WTC11 (cell line): ENCODE results near the gene NUAK1. TPM values are rescaled to one million over a fixed set of nuclear protein-coding genes. Genes with fewer than 3 reads are reported as not detected.

Experiments used
- ATAC-seq: fragments of 200-7000 bp; cut with Tn5 transposase; 2 replicates; pipeline ENCODE4 v1.10.0; 2021; ENCODE audit warnings: mild to moderate bottlenecking, moderate library complexity
- CTCF ChIA-PET: fragments of 300-600 bp; sonication (Branson Sonifier 250); formaldehyde crosslinking; loops from one replicate; lab custom pipeline; 2021; ENCODE audit warnings: antibody characterized with exemption; lab: Charles Lee
- POLR2A ChIA-PET: fragments of 350-600 bp; sonication (Branson Sonifier 250); formaldehyde crosslinking; loops from one replicate; lab custom pipeline; 2021; ENCODE audit warnings: antibody characterized with exemption; lab: Charles Lee
- DNase-seq: peaks from one replicate; pipeline ENCODE4 v3.0.0; 2021; ENCODE audit warnings: low spot score
- H3K27ac Mint-ChIP-seq: 2 replicates; pipeline ENCODE4 v1.8.0; 2021; ENCODE audit warnings: mixed read lengths
- H3K27me3 Mint-ChIP-seq: 2 replicates; pipeline ENCODE4 v1.8.0; 2021; ENCODE audit warnings: low read depth, mild to moderate bottlenecking, moderate library complexity, mixed read lengths
- H3K36me3 Mint-ChIP-seq: 2 replicates; pipeline ENCODE4 v1.8.0; 2021; ENCODE audit warnings: mixed read lengths
- H3K4me1 Mint-ChIP-seq: 2 replicates; pipeline ENCODE4 v1.8.0; 2022; ENCODE audit warnings: mixed read lengths
- H3K4me3 Mint-ChIP-seq: 2 replicates; pipeline ENCODE4 v1.8.0; 2021; ENCODE audit warnings: mild to moderate bottlenecking, moderate library complexity, mixed read lengths
- H3K9me3 Mint-ChIP-seq: 2 replicates; pipeline ENCODE4 v1.8.0; 2021; ENCODE audit warnings: mixed read lengths
- ESRRA ChIP-seq: sonication (generic); formaldehyde crosslinking; IDR thresholded peaks from 2 replicates; pipeline ENCODE4 v1.8.1; 2022; ENCODE audit warnings: mild to moderate bottlenecking, missing genetic modification reagents, borderline replicate concordance
- ETV6 ChIP-seq: sonication (generic); formaldehyde crosslinking; IDR thresholded peaks from 2 replicates; pipeline ENCODE4 v1.8.1; 2022; ENCODE audit warnings: mild to moderate bottlenecking, missing genetic modification reagents
- FOXK1 ChIP-seq: sonication (generic); formaldehyde crosslinking; IDR thresholded peaks from 2 replicates; pipeline ENCODE4 v1.8.0; 2022; ENCODE audit warnings: mild to moderate bottlenecking, moderate library complexity, missing genetic modification reagents
- FOXP1 ChIP-seq: sonication (generic); formaldehyde crosslinking; IDR thresholded peaks from 2 replicates; pipeline ENCODE4 v1.8.0; 2022; ENCODE audit warnings: missing genetic modification reagents, mild to moderate bottlenecking, moderate library complexity, borderline replicate concordance
- GRHL2 ChIP-seq: fragments of 250-450 bp; sonication (Bioruptor Pico); IDR thresholded peaks from 2 replicates; pipeline ENCODE4 v1.8.0; 2022; ENCODE audit warnings: mild to moderate bottlenecking, moderate library complexity; ENCODE audit not compliant: insufficient replicate concordance, severe bottlenecking
- GTF2I ChIP-seq: fragments of 250-450 bp; sonication (Bioruptor Pico); conservative IDR thresholded peaks from 2 replicates; pipeline ENCODE4 v1.4.0; 2021; ENCODE audit warnings: mild to moderate bottlenecking
- HMGA2 ChIP-seq: fragments of 250-450 bp; sonication (Bioruptor Pico); IDR thresholded peaks from 2 replicates; pipeline ENCODE4 v1.4.0; 2021; ENCODE audit warnings: mild to moderate bottlenecking, moderate library complexity
- MYBL2 ChIP-seq: sonication (generic); formaldehyde crosslinking; IDR thresholded peaks from 2 replicates; pipeline ENCODE4 v1.8.1; 2023; ENCODE audit warnings: mild to moderate bottlenecking, moderate library complexity, missing genetic modification reagents
- NR1H2 ChIP-seq: sonication (generic); formaldehyde crosslinking; IDR thresholded peaks from 2 replicates; pipeline ENCODE4 v1.9.0; 2021; ENCODE audit warnings: mild to moderate bottlenecking, moderate library complexity, missing genetic modification reagents
- NR3C1 ChIP-seq: sonication (generic); formaldehyde crosslinking; conservative IDR thresholded peaks from 2 replicates; pipeline ENCODE4 v1.8.1; 2023; ENCODE audit warnings: low read depth, mild to moderate bottlenecking, missing genetic modification reagents
- RELA ChIP-seq: sonication (generic); formaldehyde crosslinking; IDR thresholded peaks from 2 replicates; pipeline ENCODE4 v1.8.1; 2022; ENCODE audit warnings: missing genetic modification reagents, mild to moderate bottlenecking, borderline replicate concordance
- RORB ChIP-seq: fragments of 250-450 bp; sonication (Bioruptor Pico); IDR thresholded peaks from 2 replicates; pipeline ENCODE4 v1.9.0; 2021; ENCODE audit warnings: mild to moderate bottlenecking
- ZNF121 ChIP-seq: sonication (generic); formaldehyde crosslinking; IDR thresholded peaks from 2 replicates; pipeline ENCODE4 v1.8.0; 2023; ENCODE audit warnings: missing genetic modification reagents
- ZNF138 ChIP-seq: sonication (generic); formaldehyde crosslinking; conservative IDR thresholded peaks from 2 replicates; pipeline ENCODE4 v1.8.1; 2022; ENCODE audit warnings: mild to moderate bottlenecking, moderate library complexity, missing genetic modification reagents
- ZNF416 ChIP-seq: fragments of 250-450 bp; sonication (Bioruptor Pico); IDR thresholded peaks from 2 replicates; pipeline ENCODE4 v1.9.0; 2021; ENCODE audit warnings: mild to moderate bottlenecking, inconsistent platforms
- total RNA-seq: library from RNA; stranded (reverse); gene quantifications from 3 replicates; pipeline ENCODE4 v1.2.3, GENCODE V29; 2021
- TF ChIP-seq, protein P1 (sequence below): sonication (generic); formaldehyde crosslinking; IDR thresholded peaks from 2 replicates; pipeline ENCODE4 v1.8.0; 2022; ENCODE audit warnings: mild to moderate bottlenecking, missing genetic modification reagents
- TF ChIP-seq, protein P2 (sequence below): fragments of 200-600 bp; IDR thresholded peaks from 2 replicates; pipeline ENCODE4 v1.8.0; 2022; ENCODE audit warnings: antibody characterized with exemption
- TF ChIP-seq, protein P3 (sequence below): sonication (generic); formaldehyde crosslinking; IDR thresholded peaks from 2 replicates; pipeline ENCODE4 v1.8.1; 2022; ENCODE audit warnings: mild to moderate bottlenecking, moderate library complexity, missing genetic modification reagents
- TF ChIP-seq, protein P4 (sequence below): sonication (generic); formaldehyde crosslinking; IDR thresholded peaks from 2 replicates; pipeline ENCODE4 v1.8.1; 2023; ENCODE audit warnings: mild to moderate bottlenecking, missing genetic modification reagents, moderate library complexity

Gene NUAK1
- total RNA-seq, 1 experiment from 2014 or later = 15.9 TPM

DNA sequence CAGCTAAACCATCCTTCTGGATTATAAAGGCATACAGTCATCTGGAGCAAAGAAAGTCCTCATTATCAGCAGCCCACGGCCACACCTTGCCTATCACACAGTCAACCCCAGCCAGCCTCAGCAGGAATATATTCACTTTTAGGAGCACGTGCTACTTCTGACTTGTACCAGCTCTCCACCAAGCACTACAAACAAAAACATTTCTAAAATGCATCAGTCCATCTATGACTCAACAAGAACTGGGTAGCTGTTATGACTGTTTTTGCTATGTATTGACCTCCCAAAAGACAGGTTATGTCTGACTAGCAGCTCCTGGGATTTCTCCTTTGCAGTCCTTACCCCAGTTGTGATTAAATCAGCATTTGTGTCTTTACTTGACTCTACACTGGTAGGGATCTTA, 31.2 kb downstream of the NUAK1 start:
- TF ChIP-seq NR1H2 (CRISPR knock-in tag) (no peak), RELA (no peak)
- peak overlapping the region; percentile 90 for H3K27ac Mint-ChIP-seq
- no peak for ATAC-seq
- POLR2A ChIA-PET = interaction anchor here (1.1 to 2.9 kb wide), 2 partner anchors 10 to 31 kb away, joined by 3 to 16 read pairs; partner anchors contain the start of gene NUAK1
- CTCF ChIA-PET = interaction anchor here (0.8 to 1.6 kb wide), 7 partner anchors 11 to 175 kb away, joined by 3 to 5 read pairs (median 3); no protein-coding TSS in a partner anchor
- no peaks in the 10 kb centered on the region; the same call in 1 of the 2 replicates for H3K27me3 Mint-ChIP-seq
- peaks cover 66% of the 10 kb centered on the region for H3K4me1 Mint-ChIP-seq
- peaks cover 17% of the 10 kb centered on the region for H3K36me3 Mint-ChIP-seq
- H3K9me3 Mint-ChIP-seq = no peaks in the 10 kb centered on the region
- DNase-seq = no peak
- no peak overlapping the region for H3K4me3 Mint-ChIP-seq

DNA sequence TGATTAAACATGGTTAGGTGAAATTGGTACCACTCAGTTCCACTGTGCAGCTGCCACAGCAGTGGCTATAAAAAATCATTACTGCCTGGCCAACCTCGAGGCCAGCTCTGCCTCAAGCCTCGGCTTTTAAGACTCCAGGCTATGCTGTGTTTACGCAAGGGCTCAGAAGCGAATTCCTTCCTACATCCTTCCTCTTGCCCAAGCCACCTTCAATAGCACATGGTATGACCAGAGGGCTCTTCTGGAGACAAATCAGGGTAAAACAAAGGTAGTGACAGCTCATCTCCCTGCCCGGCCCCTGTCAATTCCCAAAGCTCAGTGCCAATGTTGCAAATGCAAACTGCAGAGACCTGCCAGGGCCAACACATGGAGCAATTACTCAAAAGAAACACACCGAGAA, 31.9 kb downstream of the NUAK1 start:
- CTCF ChIA-PET = interaction anchor here (0.8 to 1.6 kb wide), 5 partner anchors 11 to 176 kb away, joined by 3 to 4 read pairs (median 3); no protein-coding TSS in a partner anchor
- H3K9me3 Mint-ChIP-seq = no peaks in the 10 kb centered on the region
- H3K4me1 Mint-ChIP-seq = peaks cover 60% of the 10 kb centered on the region
- no peaks in the 10 kb centered on the region for H3K27me3 Mint-ChIP-seq
- no peak for DNase-seq
- POLR2A ChIA-PET = interaction anchor here (1.1 to 2.9 kb wide), 2 partner anchors 11 to 32 kb away, joined by 3 to 16 read pairs; partner anchors contain the start of gene NUAK1
- peak; percentile 33 for ATAC-seq
- TF ChIP-seq FOXK1 = 0 out of 2 replicates have a peak, but pooled peaks have one; percentile 28
- TF ChIP-seq NR3C1 = no peak
- no peak for TF ChIP-seq HMGA2 (CRISPR knock-in tag)
- TF ChIP-seq, protein P1, sequence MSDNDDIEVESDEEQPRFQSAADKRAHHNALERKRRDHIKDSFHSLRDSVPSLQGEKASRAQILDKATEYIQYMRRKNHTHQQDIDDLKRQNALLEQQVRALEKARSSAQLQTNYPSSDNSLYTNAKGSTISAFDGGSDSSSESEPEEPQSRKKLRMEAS (CRISPR knock-in tag) = no peak; the same call in 1 of the 2 replicates
- no peak for TF ChIP-seq MYBL2 (CRISPR knock-in tag)
- TF ChIP-seq, protein P2, sequence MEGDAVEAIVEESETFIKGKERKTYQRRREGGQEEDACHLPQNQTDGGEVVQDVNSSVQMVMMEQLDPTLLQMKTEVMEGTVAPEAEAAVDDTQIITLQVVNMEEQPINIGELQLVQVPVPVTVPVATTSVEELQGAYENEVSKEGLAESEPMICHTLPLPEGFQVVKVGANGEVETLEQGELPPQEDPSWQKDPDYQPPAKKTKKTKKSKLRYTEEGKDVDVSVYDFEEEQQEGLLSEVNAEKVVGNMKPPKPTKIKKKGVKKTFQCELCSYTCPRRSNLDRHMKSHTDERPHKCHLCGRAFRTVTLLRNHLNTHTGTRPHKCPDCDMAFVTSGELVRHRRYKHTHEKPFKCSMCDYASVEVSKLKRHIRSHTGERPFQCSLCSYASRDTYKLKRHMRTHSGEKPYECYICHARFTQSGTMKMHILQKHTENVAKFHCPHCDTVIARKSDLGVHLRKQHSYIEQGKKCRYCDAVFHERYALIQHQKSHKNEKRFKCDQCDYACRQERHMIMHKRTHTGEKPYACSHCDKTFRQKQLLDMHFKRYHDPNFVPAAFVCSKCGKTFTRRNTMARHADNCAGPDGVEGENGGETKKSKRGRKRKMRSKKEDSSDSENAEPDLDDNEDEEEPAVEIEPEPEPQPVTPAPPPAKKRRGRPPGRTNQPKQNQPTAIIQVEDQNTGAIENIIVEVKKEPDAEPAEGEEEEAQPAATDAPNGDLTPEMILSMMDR = no peak
- TF ChIP-seq ZNF121 (CRISPR knock-in tag) = no peak
- no peak for TF ChIP-seq FOXP1 (CRISPR knock-in tag)
- H3K36me3 Mint-ChIP-seq = peaks cover 17% of the 10 kb centered on the region
- H3K27ac Mint-ChIP-seq = peak overlapping the region; percentile 90
- no peak overlapping the region for H3K4me3 Mint-ChIP-seq

DNA sequence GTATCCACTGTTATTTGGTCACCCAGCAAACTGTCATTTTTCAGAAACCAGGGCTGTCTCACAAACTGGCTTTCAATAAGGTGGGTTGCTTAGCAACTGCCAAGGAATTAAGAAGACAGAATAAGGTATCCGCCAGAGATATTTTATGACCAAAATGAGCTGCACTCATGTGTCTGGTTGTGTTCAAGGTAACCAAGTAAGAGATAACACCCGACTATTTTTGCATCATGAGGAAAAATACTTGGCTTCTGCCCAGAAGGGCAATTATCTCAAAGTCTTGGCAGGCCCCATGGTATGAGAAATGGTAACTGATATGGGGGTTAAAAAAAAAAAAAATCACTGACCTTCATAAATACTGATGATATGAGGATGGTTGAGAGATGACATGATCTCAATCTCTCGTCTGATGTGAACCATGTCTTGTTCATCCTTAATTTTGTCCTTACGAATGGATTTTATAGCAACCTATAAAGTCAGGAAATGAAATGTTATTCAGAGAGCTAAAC, 32.6 kb downstream of the NUAK1 start:
- CTCF ChIA-PET = interaction anchor here (1.6 kb wide), 1 partner anchor 22 kb away, joined by 4 read pairs; no protein-coding TSS in a partner anchor
- ATAC-seq (no peak), DNase-seq (no peak)
- no peak overlapping the region for H3K4me3 Mint-ChIP-seq
- H3K27me3 Mint-ChIP-seq = no peaks in the 10 kb centered on the region
- peaks cover 20% of the 10 kb centered on the region for H3K36me3 Mint-ChIP-seq
- H3K9me3 Mint-ChIP-seq = no peaks in the 10 kb centered on the region
- peaks cover 56% of the 10 kb centered on the region for H3K4me1 Mint-ChIP-seq
- TF ChIP-seq ESRRA (CRISPR knock-in tag) (no peak), ZNF138 (CRISPR knock-in tag) (no peak), RORB (CRISPR knock-in tag) (no peak), ZNF416 (CRISPR knock-in tag) (no peak), GTF2I (no peak), ETV6 (no peak), GRHL2 (CRISPR knock-in tag) (no peak)
- TF ChIP-seq, protein P3, sequence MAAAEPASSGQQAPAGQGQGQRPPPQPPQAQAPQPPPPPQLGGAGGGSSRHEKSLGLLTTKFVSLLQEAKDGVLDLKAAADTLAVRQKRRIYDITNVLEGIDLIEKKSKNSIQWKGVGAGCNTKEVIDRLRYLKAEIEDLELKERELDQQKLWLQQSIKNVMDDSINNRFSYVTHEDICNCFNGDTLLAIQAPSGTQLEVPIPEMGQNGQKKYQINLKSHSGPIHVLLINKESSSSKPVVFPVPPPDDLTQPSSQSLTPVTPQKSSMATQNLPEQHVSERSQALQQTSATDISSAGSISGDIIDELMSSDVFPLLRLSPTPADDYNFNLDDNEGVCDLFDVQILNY (CRISPR knock-in tag) = no peak
- TF ChIP-seq, protein P4, sequence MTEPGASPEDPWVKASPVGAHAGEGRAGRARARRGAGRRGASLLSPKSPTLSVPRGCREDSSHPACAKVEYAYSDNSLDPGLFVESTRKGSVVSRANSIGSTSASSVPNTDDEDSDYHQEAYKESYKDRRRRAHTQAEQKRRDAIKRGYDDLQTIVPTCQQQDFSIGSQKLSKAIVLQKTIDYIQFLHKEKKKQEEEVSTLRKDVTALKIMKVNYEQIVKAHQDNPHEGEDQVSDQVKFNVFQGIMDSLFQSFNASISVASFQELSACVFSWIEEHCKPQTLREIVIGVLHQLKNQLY (CRISPR knock-in tag) = no peak
- TF ChIP-seq, all 79 proteins: peak for 0
- H3K27ac Mint-ChIP-seq = 0 out of 2 replicates have a peak overlapping the region, but pooled peaks have one; percentile 17
- POLR2A ChIA-PET = interaction anchor here (1.1 kb wide), 1 partner anchor 12 kb away, joined by 3 read pairs; no protein-coding TSS in a partner anchor
